Measurements from ENCODE around the gene SHISA4.
"Not testable (repeated sequence)": the region's sequence is repeated elsewhere in the genome, so short reads cannot be mapped to it uniquely, and the experiment has no call there.

Gene SHISA4

DNA sequence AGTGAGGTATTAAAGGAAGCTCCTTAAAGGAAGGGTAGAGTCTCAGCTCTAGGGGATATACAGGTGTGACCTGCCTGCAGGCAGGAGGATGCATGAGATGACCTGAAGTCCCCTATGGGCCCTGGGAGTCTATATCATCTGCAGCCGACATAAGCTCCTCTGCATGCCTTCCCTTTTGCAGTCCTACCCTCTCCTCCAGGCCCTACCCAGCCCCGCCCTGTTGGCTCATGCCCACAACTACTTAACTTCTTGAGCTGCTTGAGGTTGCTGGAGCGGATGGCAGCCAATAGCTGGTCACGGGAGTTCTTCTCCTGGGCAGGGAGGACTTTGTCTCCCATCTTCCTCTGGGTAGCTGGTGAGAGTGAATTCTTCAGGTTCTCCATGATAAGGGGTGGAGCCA, 10.3 kb downstream of the SHISA4 start:
- DNase-seq (ENCODE audit: low read depth), result no peak

DNA sequence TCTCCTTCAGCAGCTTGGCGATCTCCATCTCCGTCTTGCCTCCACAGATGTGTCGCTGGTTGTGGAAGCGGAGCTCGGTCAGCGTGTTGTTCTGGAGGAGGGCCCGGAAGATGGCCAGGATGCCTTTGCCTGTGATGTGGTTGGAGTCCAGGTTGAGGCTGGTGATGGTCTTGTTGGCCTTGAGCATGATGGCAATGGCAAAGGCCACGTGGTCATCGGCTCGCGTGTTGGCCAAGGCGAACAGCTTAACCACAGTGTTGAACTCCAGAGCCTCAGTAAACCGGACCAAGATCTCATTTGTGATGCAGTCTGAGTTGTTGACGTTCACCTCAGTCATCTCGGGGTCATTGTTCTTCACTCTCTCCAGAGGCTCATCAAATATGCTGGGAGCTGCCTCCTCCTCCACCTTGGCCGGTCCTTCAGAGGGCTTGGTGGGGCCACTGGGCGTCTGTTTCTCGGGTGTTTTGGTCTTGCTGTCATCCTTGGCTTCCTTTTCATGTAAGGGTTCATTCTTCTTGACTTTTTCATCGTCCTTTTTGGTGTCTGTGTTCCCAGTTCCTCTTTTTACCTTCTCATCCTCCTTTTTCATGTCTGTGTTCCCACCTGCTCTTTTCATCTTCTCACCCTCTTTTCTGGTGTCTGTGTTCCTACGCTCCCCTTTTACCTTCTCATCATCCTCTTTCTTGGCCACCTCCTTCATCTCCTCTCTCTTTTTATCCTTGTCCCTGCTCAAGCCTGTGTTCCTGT, 11.2 kb downstream of the SHISA4 start:
- no peak for DNase-seq (ENCODE audit: low read depth)

DNA sequence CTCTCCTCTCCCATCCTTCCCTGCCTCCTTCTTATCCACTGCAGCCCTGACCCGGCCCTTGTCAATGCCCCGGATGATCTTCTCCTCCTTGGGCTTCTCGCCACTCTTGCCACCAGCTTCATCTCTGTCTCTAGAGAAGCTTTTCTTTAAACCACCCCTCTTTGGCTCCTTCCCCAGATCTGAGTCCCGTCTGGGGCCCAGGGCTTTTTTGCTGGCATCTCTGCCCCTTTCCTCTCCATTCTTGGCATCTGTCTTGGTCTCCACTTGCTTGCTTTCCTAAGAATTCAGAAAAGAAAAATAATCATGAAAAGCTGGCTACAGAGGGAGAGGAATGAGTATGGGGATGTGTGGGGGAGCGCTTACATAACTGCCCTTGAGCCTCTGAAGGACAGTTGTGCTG, 11.8 kb downstream of the SHISA4 start:
- no peak for DNase-seq (ENCODE audit: low read depth)

DNA sequence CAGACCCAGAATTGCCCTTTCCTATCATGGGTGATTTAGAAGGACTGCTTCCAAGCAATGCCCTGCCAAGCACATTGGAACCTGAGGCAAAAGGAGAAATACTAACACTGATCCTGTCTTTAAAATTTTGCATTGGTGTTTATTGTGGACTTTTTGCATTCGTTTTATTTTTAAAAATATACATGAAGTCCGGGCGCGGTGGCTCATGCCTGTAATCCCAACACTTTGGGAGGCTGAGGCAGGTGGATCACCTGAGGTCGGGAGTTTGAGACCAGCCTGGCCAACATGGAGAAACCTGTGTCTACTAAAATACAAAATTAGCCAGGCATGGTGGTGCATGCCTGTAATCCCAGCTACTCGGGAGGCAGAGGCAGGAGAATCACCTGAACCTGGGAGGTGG, 12.3 kb downstream of the SHISA4 start:
- DNase-seq (ENCODE audit: low read depth), result not testable (repeated sequence)

DNA sequence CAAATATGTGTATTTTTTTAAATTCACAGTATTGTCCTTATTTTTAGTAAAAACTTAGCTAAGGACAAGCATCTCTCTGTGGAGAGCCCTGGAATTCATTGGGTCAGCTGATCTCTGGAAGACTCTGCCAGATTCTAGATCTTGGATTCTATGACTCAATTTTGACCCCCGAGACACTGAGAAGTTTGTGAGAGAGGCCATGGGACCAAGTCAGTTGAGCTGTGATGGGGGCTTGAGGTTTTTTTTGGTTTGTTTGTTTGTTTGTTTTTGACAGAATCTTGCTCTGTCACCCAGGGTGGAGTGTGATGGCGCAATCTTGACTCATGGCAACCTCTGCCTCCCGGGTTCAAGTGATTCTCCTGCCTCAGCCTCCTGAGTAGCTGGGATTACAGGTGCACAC, 13.5 kb downstream of the SHISA4 start:
- DNase-seq (ENCODE audit: low read depth), result no peak

DNA sequence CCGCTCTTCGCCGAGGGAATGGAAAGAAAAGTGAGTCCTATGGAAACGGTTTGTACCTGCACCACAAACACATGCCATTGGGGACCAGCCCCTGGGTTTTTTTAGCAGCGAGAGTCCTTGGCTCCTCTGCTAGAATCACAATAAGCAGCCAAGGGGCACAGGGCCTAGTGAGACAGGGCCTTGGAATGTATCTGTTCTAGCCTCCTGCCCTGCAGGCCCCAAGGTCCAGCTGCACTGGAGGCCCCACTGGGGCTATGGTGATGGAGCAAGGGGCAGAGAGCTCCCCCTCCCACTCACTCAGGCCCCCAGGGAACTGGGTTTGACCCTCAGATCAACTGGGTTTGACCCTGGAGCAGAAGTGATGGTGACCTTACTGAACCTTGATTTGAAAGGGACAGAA, 14.4 kb downstream of the SHISA4 start:
- DNase-seq (ENCODE audit: low read depth), result no peak

DNA sequence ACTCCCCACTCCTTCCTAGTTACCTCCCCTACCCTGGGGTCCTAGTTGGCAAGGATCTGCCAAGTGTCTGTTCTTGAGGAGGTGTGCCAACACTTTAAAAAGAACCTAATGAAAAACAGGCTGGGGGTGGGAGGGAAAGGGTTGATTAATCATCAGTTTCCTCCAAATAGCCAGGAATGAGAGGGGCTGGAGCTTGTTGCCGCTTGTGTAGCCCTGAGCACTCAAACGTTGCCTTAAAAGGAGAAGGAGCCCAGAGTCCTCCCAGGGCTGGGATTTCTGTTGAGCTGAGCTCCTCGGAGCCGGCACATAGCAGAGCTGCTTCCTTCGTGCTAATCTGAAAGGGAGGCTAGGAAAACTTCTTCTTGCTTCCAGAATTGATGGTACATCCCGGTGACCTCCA, 15.9 kb downstream of the SHISA4 start:
- no peak for DNase-seq (ENCODE audit: low read depth)

DNA sequence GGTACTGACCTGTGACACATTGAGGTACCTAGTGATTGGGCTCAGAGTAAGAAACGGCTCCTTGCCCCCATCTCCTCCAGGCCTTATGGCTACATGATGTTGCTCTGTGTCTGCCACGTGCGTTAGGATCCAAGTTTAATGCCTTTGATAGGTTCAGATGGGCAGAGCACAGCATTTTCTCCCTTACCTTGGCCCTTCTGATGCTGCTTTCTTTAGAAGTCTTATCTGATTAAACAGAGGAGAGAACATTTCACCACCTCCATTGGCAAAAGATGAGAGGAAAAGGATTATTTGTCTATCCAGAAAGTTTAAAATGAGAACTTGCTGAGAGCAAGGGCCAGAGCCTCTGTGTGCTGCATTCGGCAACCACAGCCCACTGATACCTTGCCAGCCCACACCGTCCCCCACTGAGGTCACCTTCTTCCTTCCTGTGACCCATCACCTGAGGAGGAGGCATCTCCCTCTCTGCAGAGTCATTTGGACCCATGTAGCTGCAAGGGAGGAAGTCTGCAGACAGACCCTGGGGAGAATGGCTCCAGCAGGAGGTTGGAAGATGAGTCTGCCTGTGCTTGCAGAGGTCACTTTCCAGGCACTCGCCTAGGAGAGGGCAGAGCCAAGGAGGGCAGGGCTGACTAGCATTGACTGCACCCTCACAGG, 16.7 kb downstream of the SHISA4 start:
- no peak for DNase-seq (ENCODE audit: low read depth)

DNA sequence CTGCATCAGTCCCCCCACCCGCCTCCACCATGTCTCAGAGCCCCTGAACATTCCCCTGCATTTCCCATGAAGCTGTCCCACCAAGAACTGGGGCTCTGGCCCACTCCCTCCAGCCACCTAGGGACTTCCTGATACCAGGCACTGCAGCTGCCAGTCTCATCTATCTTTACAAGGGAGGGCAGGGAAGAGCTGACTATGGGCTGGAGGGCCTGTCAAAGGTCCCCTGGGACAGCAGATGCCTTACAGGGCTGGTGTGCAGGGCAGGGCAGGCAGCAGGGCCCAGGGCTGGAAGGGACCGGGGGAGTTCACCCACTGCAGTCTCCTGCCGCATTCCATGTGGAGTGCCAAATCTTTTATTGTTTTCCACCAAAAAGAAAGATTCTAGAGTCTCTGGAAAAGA, 17.6 kb downstream of the SHISA4 start:
- DNase-seq (ENCODE audit: low read depth), result no peak

DNA sequence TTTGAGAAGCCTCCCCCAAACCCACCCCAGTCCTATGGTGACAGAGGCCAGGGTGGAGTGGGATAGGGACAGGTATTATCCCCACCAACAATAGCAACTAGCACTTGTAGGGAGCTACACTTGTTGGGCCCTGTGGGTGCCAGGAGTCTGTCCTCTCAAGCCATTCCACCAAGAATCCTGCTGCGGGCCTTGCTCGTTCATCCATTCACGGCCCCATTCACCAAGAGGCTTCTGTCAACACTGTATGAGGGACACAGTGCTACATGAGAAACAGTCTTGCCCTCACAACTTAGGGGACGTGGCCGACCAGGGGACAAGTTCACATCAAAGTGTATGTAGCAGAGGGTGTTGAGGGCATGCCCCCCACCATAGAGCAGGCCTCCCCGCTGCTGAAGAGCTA, 18.9 kb downstream of the SHISA4 start:
- no peak for DNase-seq (ENCODE audit: low read depth)

DNA sequence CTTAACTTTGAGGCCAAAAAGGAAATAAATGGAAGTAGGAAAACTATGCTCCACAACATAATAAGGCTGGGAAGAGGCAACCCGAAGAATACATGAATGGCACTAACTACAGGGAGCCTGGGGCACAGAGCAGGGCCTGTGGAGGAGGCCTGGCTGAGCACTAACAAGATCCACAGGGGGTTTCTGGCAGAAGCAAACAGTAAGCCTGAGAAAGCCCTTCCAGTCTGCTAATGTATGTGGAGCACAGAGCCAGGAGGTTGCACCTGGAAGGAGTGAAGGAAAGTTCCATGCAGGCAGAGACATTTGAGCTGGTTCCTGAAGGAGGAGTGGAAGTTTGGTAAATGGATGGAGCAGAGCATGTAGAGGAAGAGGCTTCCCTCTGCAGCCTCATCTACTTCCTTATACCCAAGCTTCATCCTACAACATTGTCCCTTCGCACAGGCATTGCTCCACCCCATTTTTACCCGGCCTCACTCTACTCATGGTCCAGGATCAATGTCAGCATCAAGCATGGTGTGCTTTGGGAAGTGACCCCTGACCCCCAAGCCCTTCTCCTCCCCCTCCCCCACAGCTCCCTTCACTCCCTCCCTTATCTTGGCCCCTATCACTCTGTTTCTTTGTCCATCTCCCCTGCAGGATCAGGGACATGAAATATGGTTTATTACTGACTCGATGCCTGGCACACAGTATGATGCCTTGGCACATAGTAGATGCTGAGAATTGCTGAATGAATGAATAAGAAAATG, 23.3 kb downstream of the SHISA4 start:
- no peak for DNase-seq (ENCODE audit: low read depth)

DNA sequence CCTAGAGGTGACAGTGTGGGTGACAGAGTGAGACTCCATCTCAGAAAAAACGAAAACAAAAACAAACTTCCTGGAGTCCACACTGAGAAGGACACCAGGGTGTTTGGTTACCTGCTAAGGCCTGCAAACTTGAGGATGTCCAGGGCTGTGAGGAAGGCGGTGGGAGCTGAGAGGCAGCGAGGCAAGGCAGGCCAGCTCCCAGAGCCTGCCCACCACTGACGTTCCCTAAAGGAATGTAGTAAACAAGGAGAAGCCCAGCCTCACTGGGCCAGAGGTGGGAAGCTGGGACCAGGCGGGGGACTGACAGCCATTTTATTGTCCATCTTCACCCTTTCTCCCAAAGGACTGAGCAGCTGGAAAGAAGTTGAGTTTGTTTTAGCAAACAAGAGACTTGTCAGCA, 24.1 kb downstream of the SHISA4 start:
- DNase-seq (ENCODE audit: low read depth), result no peak

DNA sequence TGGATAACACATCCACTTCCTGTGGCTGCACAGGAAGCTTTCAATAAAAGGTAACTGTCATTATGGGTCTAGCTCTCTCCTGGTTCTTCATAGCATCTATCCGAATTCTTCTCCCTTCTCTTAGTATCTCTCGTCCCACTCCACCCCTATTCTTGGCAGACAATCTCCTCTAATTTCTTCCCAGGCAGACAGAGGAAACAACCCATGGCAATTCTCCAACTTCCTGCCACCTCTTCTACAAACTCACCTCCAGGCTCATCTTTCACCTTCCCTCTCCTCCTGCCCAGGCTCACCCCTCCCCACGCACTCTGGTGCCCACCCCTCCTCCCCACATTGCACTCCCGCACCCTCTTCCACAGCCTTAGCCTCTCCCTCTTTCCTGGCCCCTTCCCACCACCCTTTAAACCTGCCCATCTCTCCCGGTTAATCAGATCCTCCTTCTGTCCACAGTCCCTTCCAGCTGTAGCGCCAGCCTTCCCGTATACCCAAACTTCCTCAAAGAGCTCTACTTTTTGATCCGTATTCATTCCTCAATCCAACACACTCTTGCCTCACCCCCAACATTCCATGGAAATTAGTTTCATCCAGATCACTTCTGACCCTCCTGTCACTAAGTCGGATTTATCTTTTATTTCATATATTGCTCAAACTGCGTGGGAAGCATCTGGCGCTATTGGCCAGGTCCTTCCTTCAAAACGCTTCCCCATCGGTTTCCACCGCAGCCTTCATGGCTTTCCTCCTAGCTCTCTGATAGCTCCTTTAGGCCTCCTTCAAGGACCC, 25.9 kb downstream of the SHISA4 start:
- no peak for DNase-seq (ENCODE audit: low read depth)

DNA sequence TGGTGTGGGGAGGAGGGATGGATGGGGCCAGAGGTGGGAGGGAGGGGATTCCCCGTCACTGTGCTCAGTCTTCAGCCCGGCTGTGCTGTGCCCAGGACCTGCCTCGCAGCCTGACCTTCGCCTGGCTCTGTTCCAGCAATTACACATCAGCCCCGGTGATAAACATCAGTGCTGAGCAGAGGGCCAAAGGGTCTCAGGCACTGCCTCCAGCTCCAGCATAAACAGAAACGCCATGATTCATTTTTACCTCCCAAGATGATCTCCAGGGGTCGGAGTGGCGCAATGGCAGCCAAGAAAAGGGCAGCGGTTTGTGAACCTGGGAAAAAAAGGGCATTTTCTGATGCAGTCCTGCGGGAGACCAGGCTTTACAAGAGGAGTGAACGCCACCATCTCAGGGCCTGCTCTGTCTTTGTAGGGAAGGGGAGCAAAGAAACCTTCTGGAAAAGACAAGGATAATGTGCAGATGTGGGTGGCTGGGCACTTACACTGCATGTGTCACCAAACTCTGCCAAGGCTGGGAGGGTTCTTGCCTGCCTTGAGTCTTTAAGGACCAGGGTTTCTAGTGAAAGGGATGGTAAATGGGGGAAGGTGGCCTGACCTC, 28.1 kb downstream of the SHISA4 start:
- DNase-seq (ENCODE audit: low read depth), result no peak

DNA sequence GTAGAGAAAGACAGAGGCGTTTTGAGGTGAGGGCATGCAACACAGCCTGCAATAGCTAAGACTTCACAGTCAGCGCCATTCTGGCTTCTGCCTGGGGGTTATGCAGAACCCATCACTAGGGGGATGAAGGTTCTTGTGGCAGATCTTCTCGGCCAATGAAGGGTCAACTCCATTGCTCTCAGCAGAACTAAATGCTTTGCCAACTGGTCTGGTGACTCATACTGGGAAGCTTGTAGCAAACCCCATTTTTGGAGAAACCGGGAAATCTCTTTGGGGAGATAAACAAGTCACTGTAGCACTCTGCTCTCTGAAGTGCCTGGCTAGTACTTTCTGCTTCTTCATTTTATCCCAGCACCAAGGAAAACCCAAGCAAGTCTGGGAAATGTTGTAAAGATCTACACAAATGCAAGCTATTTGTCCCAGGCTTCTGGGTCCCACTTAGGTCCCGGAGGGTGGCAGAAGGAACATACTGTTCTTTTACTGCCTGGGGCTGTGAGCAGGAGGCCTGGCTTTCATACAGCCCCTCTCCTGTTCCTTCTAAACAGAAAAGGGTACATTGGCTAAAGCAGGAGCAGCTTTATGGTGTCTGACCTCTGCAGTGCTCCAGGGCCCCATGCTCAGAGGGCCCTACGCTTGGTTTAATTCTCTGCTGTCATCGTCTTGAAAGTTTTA, 28.8 kb downstream of the SHISA4 start:
- DNase-seq (ENCODE audit: low read depth), result no peak

DNA sequence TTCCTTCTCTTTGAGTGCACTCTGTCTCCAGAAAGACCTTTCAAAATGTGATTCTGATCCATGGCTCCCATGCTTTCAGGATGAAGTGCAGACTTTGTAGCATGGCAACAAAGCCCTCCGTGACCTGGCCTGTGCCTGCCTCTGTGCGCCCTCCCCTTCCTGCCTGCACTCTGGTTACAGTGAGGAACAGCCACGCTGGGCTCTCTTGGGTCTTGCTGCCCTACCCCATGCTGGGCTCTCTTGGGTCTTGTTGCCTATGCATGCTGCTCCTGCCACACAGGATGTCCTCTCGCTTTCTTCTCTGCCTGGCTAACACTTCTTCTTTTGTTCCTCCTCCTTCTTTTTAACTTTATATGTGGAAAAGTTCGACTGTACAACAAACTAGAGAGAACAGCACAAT, 29.6 kb downstream of the SHISA4 start:
- no peak for DNase-seq (ENCODE audit: low read depth)

DNA sequence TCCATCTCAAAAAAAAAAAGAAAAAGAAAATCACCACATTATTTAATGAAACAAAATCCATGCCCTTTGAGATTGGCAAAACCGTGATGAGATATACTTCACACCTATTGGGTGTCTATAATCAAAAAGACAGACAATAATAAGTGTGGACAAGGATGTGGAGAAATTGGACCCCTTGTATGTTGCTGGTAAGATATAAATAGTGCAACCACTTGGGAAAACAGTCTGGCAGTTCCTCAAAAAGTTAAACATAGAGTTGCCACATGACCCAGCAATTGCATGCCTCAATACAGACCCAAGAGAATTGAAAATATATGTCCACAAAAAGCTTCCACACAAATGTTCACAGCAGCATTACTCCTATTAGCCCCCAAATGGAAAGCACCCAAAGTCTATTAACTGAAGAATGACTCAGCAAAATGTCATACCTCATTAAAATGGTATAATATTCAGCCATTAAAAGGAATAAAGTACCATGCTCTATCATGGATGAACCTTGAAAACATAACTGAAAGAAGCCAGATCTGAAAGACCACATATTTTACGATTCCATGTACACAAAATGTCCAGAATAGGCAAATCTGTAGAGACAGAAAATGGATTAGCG, 33.4 kb downstream of the SHISA4 start:
- DNase-seq (ENCODE audit: low read depth), result no peak

DNA sequence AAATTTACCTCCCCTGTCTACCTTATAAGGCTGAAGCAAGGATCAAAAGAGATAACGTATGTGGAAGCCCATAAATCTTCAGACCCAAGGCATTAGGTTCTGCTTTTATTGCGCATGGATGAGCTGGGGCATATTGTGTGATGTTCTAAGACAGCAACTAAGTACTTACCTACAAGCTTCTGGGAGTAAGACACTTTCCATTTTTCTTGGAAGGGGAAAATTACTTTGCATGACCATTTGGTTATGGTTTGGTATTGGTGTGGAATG, 36.5 kb downstream of the SHISA4 start:
- no peak for DNase-seq (ENCODE audit: low read depth)

DNA sequence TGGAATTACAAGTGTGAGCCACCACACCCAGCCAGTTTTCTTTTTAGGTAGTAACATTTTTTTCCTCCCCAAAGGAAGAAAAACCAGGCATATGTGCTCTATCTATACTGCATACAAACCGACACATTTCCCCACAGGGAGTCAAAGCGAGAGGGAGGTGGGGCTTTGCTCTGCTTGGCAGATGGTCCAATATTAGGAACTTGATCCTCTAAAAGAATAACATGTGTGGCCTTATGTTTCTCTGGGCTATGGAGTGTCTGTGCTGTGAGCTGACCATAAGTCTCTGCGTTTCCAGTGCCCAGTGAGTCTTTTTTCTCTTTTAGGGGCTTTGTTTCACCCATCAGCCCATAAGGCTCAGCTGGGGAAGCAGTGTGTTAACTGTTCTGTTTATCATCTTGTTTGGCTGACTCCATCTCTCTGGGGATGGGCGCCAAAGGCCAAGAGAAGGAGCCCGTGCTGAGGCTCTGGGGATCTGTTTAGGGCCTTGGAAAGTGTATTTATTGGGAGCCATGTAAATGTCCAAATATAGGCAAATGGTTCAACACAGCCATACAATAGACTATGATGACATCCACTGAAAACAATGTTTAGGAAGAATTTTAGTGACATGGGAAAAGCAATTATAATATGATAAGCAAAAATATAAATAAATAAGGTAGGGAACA, 37.4 kb downstream of the SHISA4 start:
- no peak for DNase-seq (ENCODE audit: low read depth)

DNA sequence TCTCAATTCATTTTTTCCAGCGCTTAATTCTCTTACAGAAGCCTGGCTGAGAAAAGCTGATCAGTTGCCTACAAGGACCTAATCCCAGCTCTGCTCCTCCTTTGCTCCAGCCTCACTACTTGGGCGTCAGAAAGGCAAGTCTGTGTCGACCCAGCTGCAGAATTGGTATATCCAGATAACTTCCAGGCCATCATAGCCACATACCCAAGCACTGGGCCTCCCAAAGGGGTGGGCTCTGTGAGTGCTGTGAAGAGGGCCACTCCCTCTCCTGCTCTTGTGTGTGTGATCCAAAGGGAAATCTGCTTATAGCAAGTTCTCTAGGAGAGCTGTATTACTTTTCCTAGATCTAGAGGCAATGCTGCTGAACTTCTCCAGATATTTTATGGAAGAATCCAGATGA, 39.6 kb downstream of the SHISA4 start:
- no peak for DNase-seq (ENCODE audit: low read depth)

DNA sequence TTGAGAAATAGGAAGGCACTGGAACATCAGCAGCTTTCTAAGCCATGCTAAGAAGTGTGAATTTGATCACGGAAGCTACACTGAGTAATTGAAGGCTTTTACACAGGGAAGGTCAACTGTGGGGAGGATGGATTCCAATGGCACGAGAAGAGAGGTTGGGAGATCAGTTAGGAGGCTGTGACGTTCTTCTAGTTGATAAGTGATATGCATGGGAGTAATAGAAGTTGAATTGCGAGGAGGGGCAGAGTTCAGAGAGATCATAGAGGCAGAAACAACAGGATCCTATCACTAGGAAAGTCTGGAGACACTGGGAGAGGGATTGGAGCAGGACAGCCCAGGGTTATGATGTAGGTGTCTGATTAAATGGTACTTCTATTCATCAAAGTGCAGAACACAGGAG, 41.4 kb downstream of the SHISA4 start:
- no peak for DNase-seq (ENCODE audit: low read depth)

Data from activated T-cell treated with anti-CD3 and anti-CD28 coated beads for 48 hours (primary cell).